ENCODE measurements around the gene PTPN4.

PTPN4 gene

GRCh38 chr2:119859528-119859927 is 99.8 kb downstream of the PTPN4 start:
- no peak for DNase-seq (ENCODE audit: low read depth)

GRCh38 chr2:119860924-119861323 is 101.2 kb downstream of the PTPN4 start:
- DNase-seq (ENCODE audit: low read depth) = no peak

- no peak for DNase-seq (ENCODE audit: low read depth)
Observed at GRCh38 chr2:119862127-119862889, 102.6 kb downstream of the PTPN4 start.

- DNase-seq (ENCODE audit: low read depth) = no peak
Observed at GRCh38 chr2:119864318-119864717, 104.6 kb downstream of the PTPN4 start.

GRCh38 chr2:119871725-119872124 is 112.0 kb downstream of the PTPN4 start:
- no peak for DNase-seq (ENCODE audit: low read depth)

- no peak for DNase-seq (ENCODE audit: low read depth)
Observed at GRCh38 chr2:119873350-119874315, 113.9 kb downstream of the PTPN4 start.

- no peak for DNase-seq (ENCODE audit: low read depth)
Observed at GRCh38 chr2:119879502-119879901, 119.8 kb downstream of the PTPN4 start.

- no peak for DNase-seq (ENCODE audit: low read depth)
Observed at GRCh38 chr2:119888680-119889079, 129.0 kb downstream of the PTPN4 start.

GRCh38 chr2:119897736-119898395 is 138.1 kb downstream of the PTPN4 start:
- DNase-seq (ENCODE audit: low read depth) = no peak

GRCh38 chr2:119901013-119901412 is 141.3 kb downstream of the PTPN4 start:
- DNase-seq (ENCODE audit: low read depth) = no peak

GRCh38 chr2:119910566-119910965 is 150.8 kb downstream of the PTPN4 start:
- no peak for DNase-seq (ENCODE audit: low read depth)

- no peak for DNase-seq (ENCODE audit: low read depth)
Observed at GRCh38 chr2:119914266-119914665, 154.5 kb downstream of the PTPN4 start.

GRCh38 chr2:119921825-119922224 is 162.1 kb downstream of the PTPN4 start:
- no peak for DNase-seq (ENCODE audit: low read depth)

GRCh38 chr2:119922699-119923098 is 163.0 kb downstream of the PTPN4 start:
- no peak for DNase-seq (ENCODE audit: low read depth)

- no peak for DNase-seq (ENCODE audit: low read depth)
Observed at GRCh38 chr2:119929537-119929936, 169.8 kb downstream of the PTPN4 start.

GRCh38 chr2:119932809-119933208 is 173.1 kb downstream of the PTPN4 start:
- DNase-seq (ENCODE audit: low read depth) = no peak

GRCh38 chr2:119934319-119934718 is 174.6 kb downstream of the PTPN4 start:
- no peak for DNase-seq (ENCODE audit: low read depth)

- no peak for DNase-seq (ENCODE audit: low read depth)
Observed at GRCh38 chr2:119937680-119938079, 178.0 kb downstream of the PTPN4 start.

GRCh38 chr2:119939915-119940314 is 180.2 kb downstream of the PTPN4 start:
- DNase-seq (ENCODE audit: low read depth) = no peak

GRCh38 chr2:119940856-119941255 is 181.1 kb downstream of the PTPN4 start:
- DNase-seq (ENCODE audit: low read depth) = no peak

- no peak for DNase-seq (ENCODE audit: low read depth)
Observed at GRCh38 chr2:119941388-119941787, 181.7 kb downstream of the PTPN4 start.

GRCh38 chr2:119941981-119942513 is 182.3 kb downstream of the PTPN4 start:
- no peak for DNase-seq (ENCODE audit: low read depth)
